Measurements from ENCODE around the gene FILIP1.

Gene FILIP1

DNA sequence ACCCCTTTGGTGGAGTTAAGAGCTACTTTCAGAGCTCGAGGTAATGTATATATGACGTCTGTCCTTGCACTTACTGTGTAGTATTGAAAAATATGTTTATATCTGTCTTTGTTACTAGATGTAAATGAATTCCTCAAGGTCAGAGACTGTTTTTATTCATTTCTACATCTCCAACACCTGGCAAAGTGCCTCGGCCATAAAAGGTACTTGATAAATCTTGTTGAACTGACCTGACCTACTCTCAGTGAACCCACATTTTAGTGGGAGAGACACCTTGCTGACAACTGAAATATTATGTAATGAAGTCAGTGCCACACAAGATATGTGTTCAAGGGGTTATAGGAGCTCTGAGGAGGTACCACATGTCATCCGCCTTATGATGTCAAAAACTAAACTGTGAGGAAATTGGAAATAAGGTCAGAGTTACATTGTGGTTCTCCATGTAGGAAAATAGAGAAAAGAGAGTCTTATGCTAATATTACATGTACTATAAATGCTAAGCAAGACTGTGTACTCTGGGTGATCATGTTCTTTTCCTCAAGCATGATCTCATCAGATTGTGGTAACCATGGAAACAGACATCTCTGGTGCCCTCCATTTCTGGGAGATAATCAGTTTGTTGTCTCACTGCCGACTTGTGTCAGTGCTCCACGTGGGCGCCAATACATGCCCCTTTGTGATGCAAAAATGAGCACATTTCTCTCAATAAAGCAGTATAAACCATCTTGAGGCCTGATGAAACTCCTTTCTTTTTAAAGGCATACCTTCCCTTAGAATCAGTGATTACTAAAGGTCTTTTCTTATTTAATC is 203.3 kb downstream of the FILIP1 start:
- in situ Hi-C loops (cut with MboI; ENCODE audit: low pct_unique_long_range_greater_than_20kb, low sequenced_read_pairs, unreplicated experiment): loop anchor here (25.0 kb wide), 1 partner anchor 247 kb away; no protein-coding TSS in a partner anchor
- TF ChIP-seq, protein P1, sequence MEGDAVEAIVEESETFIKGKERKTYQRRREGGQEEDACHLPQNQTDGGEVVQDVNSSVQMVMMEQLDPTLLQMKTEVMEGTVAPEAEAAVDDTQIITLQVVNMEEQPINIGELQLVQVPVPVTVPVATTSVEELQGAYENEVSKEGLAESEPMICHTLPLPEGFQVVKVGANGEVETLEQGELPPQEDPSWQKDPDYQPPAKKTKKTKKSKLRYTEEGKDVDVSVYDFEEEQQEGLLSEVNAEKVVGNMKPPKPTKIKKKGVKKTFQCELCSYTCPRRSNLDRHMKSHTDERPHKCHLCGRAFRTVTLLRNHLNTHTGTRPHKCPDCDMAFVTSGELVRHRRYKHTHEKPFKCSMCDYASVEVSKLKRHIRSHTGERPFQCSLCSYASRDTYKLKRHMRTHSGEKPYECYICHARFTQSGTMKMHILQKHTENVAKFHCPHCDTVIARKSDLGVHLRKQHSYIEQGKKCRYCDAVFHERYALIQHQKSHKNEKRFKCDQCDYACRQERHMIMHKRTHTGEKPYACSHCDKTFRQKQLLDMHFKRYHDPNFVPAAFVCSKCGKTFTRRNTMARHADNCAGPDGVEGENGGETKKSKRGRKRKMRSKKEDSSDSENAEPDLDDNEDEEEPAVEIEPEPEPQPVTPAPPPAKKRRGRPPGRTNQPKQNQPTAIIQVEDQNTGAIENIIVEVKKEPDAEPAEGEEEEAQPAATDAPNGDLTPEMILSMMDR (IDR thresholded peaks at IDR 0.05; ENCODE audit: extremely low read depth, insufficient read depth, missing control alignments): no peak

DNA sequence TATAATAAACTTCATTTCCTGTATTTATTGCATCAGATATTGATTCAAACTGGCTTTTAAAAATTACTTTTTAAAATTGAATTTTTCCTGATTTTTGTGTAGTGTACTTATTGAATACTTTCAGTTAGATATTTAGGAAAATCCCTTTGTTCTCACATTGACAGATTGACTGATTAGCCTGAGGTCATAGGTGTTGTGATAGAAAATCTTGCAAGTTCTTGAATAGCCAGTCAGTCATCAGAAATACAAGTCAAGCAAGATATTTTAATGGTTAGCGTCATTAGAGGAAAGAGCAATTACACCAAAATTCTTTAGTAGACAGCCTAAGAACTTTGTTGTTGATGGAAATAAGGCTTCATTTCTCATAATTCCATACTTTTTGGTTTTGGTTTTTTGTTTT is 205.6 kb downstream of the FILIP1 start:
- no peak for DNase-seq (ENCODE audit: low spot score)
- in situ Hi-C loops (cut with MboI; ENCODE audit: low pct_unique_long_range_greater_than_20kb, low sequenced_read_pairs, unreplicated experiment): loop anchor here (25.0 kb wide), 1 partner anchor 249 kb away; no protein-coding TSS in a partner anchor
- TF ChIP-seq, protein P1 (IDR thresholded peaks at IDR 0.05; ENCODE audit: extremely low read depth, insufficient read depth, missing control alignments): no peak

More for the DNA sequence above, 203.3 kb downstream of the FILIP1 start:
- no peak for DNase-seq (ENCODE audit: low spot score)

DNA sequence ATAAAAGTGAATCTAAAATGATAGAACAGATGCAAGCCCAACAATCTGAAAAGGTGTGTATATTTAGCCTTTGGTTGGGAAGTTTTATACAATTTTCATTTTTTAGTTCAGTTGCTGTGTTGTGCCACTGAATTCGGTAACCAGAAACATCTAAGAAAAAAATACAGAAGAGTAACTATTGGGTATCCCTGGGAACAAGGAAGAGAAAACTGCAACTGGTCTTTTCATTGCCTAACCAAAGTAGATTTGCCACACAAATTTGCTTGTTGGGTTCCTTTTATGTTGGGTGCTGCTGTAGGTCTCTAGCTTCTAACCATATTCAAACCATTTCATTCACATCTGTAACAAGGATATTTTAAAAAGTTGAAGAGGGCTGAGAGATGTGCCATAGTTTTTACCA is 206.2 kb downstream of the FILIP1 start:
- TF ChIP-seq, protein P1 (IDR thresholded peaks at IDR 0.05; ENCODE audit: extremely low read depth, insufficient read depth, missing control alignments): no peak
- peak; percentile 24 for DNase-seq (ENCODE audit: low spot score)
- in situ Hi-C loops (cut with MboI; ENCODE audit: low pct_unique_long_range_greater_than_20kb, low sequenced_read_pairs, unreplicated experiment): loop anchor here (25.0 kb wide), 1 partner anchor 250 kb away; no protein-coding TSS in a partner anchor

DNA sequence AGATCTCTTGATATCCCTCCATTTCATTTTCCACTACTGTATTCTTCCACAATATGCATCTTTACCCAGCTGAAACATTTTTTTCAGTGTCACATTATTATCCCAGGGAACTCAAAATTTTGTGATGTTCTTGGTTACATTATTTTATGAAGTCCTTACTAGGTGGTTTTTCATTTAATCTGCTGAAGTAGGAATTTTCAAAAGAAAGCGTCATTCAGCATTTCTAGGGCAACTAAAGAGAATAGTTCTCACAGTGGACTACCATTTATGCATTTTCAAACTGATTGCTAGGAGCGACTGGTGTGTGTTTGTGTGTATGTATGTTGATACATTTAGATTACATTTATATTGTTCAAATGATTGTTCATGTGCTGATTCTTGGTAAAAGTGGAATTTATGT is 206.6 kb downstream of the FILIP1 start:
- in situ Hi-C loops (cut with MboI; ENCODE audit: low pct_unique_long_range_greater_than_20kb, low sequenced_read_pairs, unreplicated experiment): loop anchor here (25.0 kb wide), 1 partner anchor 250 kb away; no protein-coding TSS in a partner anchor
- no peak for DNase-seq (ENCODE audit: low spot score)
- TF ChIP-seq, protein P1 (IDR thresholded peaks at IDR 0.05; ENCODE audit: extremely low read depth, insufficient read depth, missing control alignments): no peak

DNA sequence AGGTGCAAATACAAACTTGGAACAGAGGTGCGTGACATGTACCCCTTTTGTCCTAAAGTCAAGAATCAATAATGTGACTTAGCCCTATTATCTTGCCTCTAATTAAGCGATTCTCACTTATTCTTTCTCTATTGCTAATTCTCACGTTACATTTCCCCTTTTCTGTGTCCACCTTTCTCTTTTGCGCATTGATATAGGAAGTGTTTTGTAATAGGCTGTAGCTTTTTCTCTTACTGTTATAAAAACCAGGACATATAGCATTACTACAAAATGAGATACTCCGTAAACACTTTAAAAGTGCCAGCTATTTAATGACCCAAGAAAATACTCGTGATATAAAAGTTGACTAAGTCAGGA is 208.3 kb downstream of the FILIP1 start:
- TF ChIP-seq, protein P1 (IDR thresholded peaks at IDR 0.05; ENCODE audit: extremely low read depth, insufficient read depth, missing control alignments): no peak
- DNase-seq (ENCODE audit: low spot score): peak; percentile 44
- in situ Hi-C loops (cut with MboI; ENCODE audit: low pct_unique_long_range_greater_than_20kb, low sequenced_read_pairs, unreplicated experiment): loop anchor here (25.0 kb wide), 1 partner anchor 252 kb away; no protein-coding TSS in a partner anchor

DNA sequence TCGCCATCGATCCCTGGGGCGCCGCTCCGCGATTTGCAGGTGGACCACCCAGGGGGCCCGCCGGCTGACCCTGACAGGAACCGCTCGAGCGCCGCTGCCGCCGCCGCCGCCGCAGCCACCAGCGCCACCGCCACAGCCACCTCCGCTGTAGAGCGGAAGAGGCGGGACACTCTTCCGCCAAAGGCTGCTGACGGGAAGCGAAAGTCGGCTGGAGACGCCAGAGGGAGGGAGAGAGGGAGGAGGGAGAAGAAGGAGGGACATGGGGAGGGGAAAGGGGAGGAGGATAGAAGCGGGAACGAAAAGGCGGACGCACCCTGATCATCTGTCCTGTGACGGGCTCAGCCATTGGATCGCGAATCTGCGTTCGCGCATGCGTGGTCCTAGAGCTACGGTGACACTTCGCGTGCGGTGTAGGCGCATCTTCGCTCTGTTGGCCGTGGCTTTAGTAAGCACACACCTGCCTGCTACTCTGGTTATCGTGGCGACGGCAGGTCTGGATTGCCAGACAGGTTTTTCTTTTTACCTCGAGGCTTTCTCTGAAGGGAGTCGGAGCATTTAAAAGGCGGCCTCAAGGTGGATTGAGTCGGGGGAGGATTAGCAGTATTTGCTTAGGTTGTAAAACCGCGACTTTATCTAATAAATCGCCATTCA is 208.8 kb downstream of the FILIP1 start, which contains the start of gene TMEM30A:
TSS of gene TMEM30A (minus strand) at position 161 of the 651 bp plus-strand sequence. CDS start at position 7, 154 bp downstream.
- TF ChIP-seq, protein P1 (IDR thresholded peaks at IDR 0.05; ENCODE audit: extremely low read depth, insufficient read depth, missing control alignments): no peak
- DNase-seq (ENCODE audit: low spot score): peak; percentile 95
- in situ Hi-C loops (cut with MboI; ENCODE audit: low pct_unique_long_range_greater_than_20kb, low sequenced_read_pairs, unreplicated experiment): loop anchor here (25.0 kb wide), 1 partner anchor 253 kb away; no protein-coding TSS in a partner anchor
